ENCODE measurements around the gene BST2. TPM values are rescaled to one million over a fixed set of nuclear protein-coding genes. Genes with fewer than 3 reads are reported as not detected.

The BST2 gene
- total RNA-seq, 1 donor from 2014 or later: 18.6 TPM

DNA sequence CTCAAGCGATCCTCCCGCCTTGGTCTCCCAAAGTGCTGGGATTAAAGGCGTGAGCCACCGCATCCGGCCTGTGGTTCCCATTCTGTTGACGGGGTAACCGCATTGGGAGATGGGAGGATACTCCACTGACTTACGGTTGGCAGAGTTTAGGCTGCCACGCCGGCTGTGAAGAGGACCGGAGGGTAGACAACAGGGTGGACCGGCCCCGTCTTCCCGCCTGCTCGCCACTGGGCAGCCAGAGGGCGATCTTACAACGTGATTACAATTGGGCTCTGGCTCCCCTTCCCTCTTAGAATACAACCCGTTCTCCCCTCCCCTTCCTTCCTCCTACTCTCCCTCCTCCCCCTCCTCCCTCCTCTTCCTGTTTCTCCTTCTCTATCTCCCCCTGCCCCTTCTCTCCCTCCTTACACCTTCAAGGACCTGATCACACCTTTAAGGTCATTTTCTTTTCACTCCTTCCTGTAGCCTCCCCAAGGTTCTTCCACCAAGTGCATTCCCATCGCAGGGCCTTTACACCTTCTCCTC lies 10.5 kb downstream of the BST2 start:
- no peak overlapping the region for H3K4me3 ChIP-seq (ENCODE audit: low read depth, low read length)
- no peak for DNase-seq (ENCODE audit: low read depth)
- TF ChIP-seq, protein P1, sequence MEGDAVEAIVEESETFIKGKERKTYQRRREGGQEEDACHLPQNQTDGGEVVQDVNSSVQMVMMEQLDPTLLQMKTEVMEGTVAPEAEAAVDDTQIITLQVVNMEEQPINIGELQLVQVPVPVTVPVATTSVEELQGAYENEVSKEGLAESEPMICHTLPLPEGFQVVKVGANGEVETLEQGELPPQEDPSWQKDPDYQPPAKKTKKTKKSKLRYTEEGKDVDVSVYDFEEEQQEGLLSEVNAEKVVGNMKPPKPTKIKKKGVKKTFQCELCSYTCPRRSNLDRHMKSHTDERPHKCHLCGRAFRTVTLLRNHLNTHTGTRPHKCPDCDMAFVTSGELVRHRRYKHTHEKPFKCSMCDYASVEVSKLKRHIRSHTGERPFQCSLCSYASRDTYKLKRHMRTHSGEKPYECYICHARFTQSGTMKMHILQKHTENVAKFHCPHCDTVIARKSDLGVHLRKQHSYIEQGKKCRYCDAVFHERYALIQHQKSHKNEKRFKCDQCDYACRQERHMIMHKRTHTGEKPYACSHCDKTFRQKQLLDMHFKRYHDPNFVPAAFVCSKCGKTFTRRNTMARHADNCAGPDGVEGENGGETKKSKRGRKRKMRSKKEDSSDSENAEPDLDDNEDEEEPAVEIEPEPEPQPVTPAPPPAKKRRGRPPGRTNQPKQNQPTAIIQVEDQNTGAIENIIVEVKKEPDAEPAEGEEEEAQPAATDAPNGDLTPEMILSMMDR (conservative IDR thresholded peaks at IDR 0.05; ENCODE audit: low read depth, low read length): peak; percentile 58

DNA sequence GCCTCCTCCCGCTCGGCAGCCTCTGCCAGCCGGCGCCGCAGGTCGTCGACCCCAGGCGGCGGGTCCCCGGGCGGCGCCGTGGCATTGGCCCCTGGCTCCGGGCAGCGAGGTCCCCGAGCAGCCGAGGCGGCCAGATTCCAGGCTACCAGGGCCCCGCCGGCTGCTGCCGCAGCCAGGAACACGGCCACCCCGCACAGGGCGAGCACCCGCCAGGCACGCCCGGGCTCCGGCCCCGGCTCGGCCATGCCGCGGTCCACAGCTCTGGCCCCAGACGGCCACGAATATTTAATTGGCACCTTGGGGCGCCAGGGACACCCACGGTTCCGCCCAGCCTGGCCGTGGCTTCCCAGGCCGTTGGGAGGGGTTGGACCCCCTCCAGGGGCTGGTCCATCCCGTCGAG lies 11.5 kb downstream of the BST2 start, which contains the start of gene CCDC194:
Gene CCDC194, minus strand, starts transcription at position 283 of the 400 bp plus-strand sequence. Its CDS starts 38 bp downstream, at position 245.
- DNase-seq (ENCODE audit: low read depth): no peak
- TF ChIP-seq, protein P1 (conservative IDR thresholded peaks at IDR 0.05; ENCODE audit: low read depth, low read length): no peak
- no peak within 1 kb of the TSS for H3K4me3 ChIP-seq (ENCODE audit: low read depth, low read length)

DNA sequence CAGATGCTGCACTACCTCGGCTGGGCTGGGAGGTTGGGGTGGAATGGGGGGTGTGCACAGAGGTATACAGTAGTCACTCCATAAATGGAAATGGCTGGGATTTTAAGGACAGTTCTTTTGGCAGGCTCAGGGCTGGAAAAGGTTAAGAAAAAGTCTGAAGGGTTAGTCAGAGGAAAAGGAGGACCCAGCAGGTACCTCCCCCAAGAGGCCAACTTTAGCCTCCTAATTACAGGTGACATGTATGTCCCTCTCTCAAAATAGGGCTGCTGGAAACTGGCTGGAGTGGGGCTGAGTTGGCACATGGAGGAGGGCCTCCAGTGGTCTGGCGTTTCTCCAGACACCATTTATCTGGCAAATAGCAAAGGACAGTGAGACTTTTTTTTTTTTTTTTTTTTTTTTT lies 12.4 kb downstream of the BST2 start:
- DNase-seq (ENCODE audit: low read depth): no peak
- TF ChIP-seq, protein P1 (conservative IDR thresholded peaks at IDR 0.05; ENCODE audit: low read depth, low read length): no peak
- no peak overlapping the region for H3K4me3 ChIP-seq (ENCODE audit: low read depth, low read length)

DNA sequence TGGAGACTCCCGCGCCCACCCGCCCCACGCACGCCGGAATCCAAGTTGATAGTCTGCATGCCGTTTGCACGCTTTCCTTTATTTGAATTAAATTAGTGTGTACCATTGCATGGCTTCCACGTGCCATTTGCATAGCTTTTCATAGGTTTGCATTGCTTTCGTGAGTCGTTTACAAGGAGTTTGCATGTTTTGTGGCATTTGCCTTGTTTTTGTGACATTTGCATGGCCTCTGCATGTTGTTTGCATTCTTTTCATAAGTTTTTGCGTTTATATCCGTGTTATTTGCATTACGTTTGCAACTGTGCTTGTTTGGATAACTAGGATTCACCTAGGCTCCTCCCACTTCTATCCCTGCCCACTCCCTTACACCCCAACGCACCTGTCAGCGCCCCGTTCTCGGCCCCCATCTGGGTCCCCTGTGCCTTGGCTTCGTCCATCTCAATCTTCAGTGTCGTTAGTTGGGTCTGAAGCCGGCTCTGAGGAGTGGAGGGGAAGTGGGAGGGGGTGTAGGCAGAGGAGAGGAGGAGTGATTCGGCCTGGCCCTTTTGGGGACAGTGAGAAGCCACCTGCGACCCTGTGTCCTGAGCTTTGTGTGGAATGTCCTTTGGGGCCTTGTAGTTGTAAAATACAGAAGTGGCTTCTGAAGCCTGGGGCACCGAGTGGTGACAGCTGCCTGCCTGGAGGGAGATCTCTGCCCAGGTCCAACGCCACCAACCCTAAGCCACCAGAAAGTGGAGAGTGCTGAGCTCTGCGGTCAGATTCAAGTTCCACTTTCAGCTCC lies 13.9 kb downstream of the BST2 start:
- no peak for DNase-seq (ENCODE audit: low read depth)
- TF ChIP-seq, protein P1 (conservative IDR thresholded peaks at IDR 0.05; ENCODE audit: low read depth, low read length): no peak
- peak overlapping the region; percentile 57 for H3K4me3 ChIP-seq (ENCODE audit: low read depth, low read length)

DNA sequence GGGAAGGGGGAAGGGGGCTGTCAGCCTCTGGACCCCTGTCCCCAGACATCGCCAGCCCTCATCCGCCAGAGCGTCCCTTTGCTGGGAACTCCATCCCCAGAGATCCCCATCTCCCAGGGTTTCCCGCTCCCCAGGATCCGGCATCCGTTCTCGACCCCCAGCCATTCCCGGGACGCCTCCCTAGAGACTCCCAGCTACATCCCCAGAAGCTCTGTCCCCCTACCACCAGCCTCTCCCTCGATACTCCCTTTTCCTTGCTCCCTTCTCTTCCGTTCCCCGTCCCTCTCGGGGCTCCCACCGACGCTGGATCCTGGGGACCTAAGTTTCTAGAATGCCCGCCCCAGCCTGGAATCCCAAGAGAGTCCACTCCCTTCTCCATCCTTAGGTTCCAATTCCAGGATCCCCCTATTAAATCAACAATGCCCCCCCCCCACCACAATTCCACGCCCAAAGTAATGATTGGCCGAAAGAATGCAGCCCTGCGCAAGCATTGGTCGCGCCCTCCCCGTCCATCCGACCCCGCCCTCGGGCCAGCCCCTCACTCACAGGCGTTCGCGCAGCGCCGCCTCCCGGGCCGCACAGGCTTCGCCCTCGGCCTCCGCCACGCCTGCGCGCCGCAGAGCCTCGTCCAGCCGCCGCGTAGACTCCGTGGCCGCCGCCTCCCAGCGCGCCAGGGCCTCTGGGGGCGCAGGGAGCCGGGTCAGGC lies 14.6 kb downstream of the BST2 start:
- H3K4me3 ChIP-seq (ENCODE audit: low read depth, low read length): peak overlapping the region; percentile 57
- no peak for DNase-seq (ENCODE audit: low read depth)
- TF ChIP-seq, protein P1 (conservative IDR thresholded peaks at IDR 0.05; ENCODE audit: low read depth, low read length): peak; percentile 59

DNA sequence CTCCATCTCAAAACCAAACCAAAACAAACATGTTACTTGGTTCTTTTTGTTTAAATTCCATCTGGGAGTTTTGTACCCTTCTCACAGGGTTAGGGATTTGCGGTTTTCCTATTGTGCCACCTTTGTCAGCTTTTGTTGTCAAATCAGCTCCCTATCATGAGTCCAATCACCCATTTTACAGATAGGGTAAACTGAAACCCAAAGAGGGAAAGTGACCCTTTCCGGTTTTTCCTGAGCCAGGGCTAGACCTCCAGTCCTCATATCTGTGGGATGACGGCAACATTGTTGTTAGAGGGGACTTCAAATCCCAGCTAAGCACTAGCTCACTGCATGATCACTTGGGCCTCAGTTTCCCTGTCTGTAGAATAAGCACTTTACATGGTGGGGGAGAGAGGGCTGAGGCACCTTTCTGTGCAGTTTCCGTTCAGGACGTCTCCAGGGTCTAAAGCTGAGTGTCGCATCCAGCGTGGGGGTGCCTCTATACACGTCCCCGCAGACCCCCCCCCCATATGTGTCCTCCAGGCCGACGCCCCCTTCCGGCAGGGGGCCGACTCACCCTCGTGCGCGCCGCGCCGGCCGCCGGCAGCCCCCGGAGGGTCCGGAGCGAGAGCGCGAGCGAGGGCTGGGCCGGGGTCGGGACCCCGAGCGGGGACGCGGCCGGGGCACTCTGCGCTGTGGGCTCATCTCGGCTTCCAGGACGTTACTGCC lies 15.3 kb downstream of the BST2 start:
- peak overlapping the region; percentile 57 for H3K4me3 ChIP-seq (ENCODE audit: low read depth, low read length)
- no peak for DNase-seq (ENCODE audit: low read depth)
- TF ChIP-seq, protein P1 (conservative IDR thresholded peaks at IDR 0.05; ENCODE audit: low read depth, low read length): no peak
